OCI-LY1 (cell line): Measurements from ENCODE around the gene CC2D2B.

Experiments used
- H2AFZ ChIP-seq: fragments of 200-600 bp; sonication (generic), shearing (Covaris generic); 2 replicates; pipeline ENCODE4 v1.6.0; 2014; ENCODE audit warnings: antibody characterized with exemption, mild to moderate bottlenecking, low read length
- H3F3A ChIP-seq: fragments of 200-600 bp; sonication (generic), shearing (Covaris generic); 2 replicates; pipeline ENCODE4 v1.6.0; 2014; ENCODE audit warnings: mild to moderate bottlenecking, antibody characterized with exemption, low read length, moderate library complexity; ENCODE audit not compliant: insufficient read depth
- H3K27ac ChIP-seq: fragments of 200-600 bp; sonication (generic); 2 replicates; pipeline ENCODE4 v1.5.1; 2014; ENCODE audit warnings: low read length, mixed run types, mild to moderate bottlenecking, low read depth; ENCODE audit not compliant: poor library complexity, severe bottlenecking
- H3K27me3 ChIP-seq: fragments of 200-600 bp; sonication (generic); 2 replicates; pipeline ENCODE4 v1.6.0; 2014; ENCODE audit warnings: antibody characterized with exemption, mild to moderate bottlenecking, low read length, moderate library complexity; ENCODE audit not compliant: insufficient read depth
- H3K36me3 ChIP-seq: fragments of 200-600 bp; sonication (generic); 2 replicates; pipeline ENCODE4 v1.6.1; 2014; ENCODE audit warnings: mild to moderate bottlenecking, antibody characterized with exemption, low read length, moderate library complexity, mixed read lengths; ENCODE audit not compliant: insufficient read depth
- H3K4me1 ChIP-seq: fragments of 200-600 bp; sonication (generic); 2 replicates; pipeline ENCODE4 v1.5.1; 2014; ENCODE audit warnings: mild to moderate bottlenecking, low read length, moderate library complexity; ENCODE audit not compliant: insufficient read depth, severe bottlenecking
- H3K4me2 ChIP-seq: fragments of 200-600 bp; sonication (generic), shearing (Covaris generic); 2 replicates; pipeline ENCODE4 v1.6.1; 2014; ENCODE audit warnings: low read length
- H3K4me3 ChIP-seq: fragments of 200-600 bp; sonication (generic); 2 replicates; pipeline ENCODE4 v1.5.1; 2014; ENCODE audit warnings: low read length, low read depth, mild to moderate bottlenecking, mixed read lengths; ENCODE audit not compliant: poor library complexity, severe bottlenecking
- H3K79me2 ChIP-seq: fragments of 200-600 bp; shearing (Covaris generic); 2 replicates; pipeline ENCODE4 v1.6.1; 2016; ENCODE audit warnings: mixed run types, low read length, mixed read lengths; ENCODE audit not compliant: insufficient read depth
- H3K9ac ChIP-seq: fragments of 200-600 bp; sonication (generic), shearing (Covaris generic); 2 replicates; pipeline ENCODE4 v1.6.1; 2014; ENCODE audit warnings: mild to moderate bottlenecking, low read length, mixed read lengths
- H3K9me2 ChIP-seq: fragments of 200-600 bp; sonication (generic), shearing (Covaris generic); 2 replicates; pipeline ENCODE4 v1.6.1; 2014; ENCODE audit warnings: low read depth, mild to moderate bottlenecking, low read length, mixed read lengths
- H3K9me3 ChIP-seq: fragments of 200-600 bp; shearing (Covaris generic); 2 replicates; pipeline ENCODE4 v1.6.1; 2014; ENCODE audit warnings: low read length, mixed read lengths
- H4K20me1 ChIP-seq: fragments of 200-600 bp; sonication (generic), shearing (Covaris generic); 2 replicates; pipeline ENCODE4 v1.6.0; 2016; ENCODE audit warnings: mild to moderate bottlenecking, low read length; ENCODE audit not compliant: insufficient read depth
- CTCF ChIP-seq: fragments of 200-600 bp; sonication (generic), shearing (Covaris generic); IDR thresholded peaks from 2 replicates; pipeline ENCODE4 v1.5.1; 2017; ENCODE audit warnings: mild to moderate bottlenecking, antibody characterized with exemption, low read length, moderate library complexity, mixed read lengths
- EZH2 ChIP-seq: fragments of 200-600 bp; sonication (generic), shearing (Covaris generic); IDR thresholded peaks from 2 replicates; pipeline ENCODE4 v1.8.0; 2017; ENCODE audit warnings: borderline replicate concordance, mixed run types, mild to moderate bottlenecking, antibody characterized with exemption, low read length, moderate library complexity, mixed read lengths

CC2D2B gene

GRCh38 chr10:95964756-95965155 lies 57.0 kb downstream of the CC2D2B start:
- H3K4me3 ChIP-seq: no peak overlapping the region
- no peaks in the 10 kb centered on the region for H3K9me3 ChIP-seq
- no peak overlapping the region for H2AFZ ChIP-seq
- no peaks in the 10 kb centered on the region for H3K9me2 ChIP-seq
- H3K4me1 ChIP-seq: no peaks in the 10 kb centered on the region
- H3K4me2 ChIP-seq: no peak overlapping the region
- H4K20me1 ChIP-seq: no peaks in the 10 kb centered on the region
- H3F3A ChIP-seq: no peaks in the 10 kb centered on the region
- H3K9ac ChIP-seq: no peak overlapping the region
- no peaks in the 10 kb centered on the region for H3K79me2 ChIP-seq
- TF ChIP-seq CTCF: no peak
- no peak for TF ChIP-seq EZH2
- no peaks in the 10 kb centered on the region for H3K36me3 ChIP-seq
- no peaks in the 10 kb centered on the region for H3K27me3 ChIP-seq
- no peak overlapping the region for H3K27ac ChIP-seq

- no peaks in the 10 kb centered on the region for H3K36me3 ChIP-seq
- no peaks in the 10 kb centered on the region for H3K79me2 ChIP-seq
- H2AFZ ChIP-seq: no peak overlapping the region
- TF ChIP-seq EZH2 (no peak), CTCF (no peak)
- no peaks in the 10 kb centered on the region for H3K4me1 ChIP-seq
- H3K9ac ChIP-seq: no peak overlapping the region
- no peaks in the 10 kb centered on the region for H3F3A ChIP-seq
- H3K9me3 ChIP-seq: no peaks in the 10 kb centered on the region
- H3K4me3 ChIP-seq: no peak overlapping the region
- no peaks in the 10 kb centered on the region for H3K9me2 ChIP-seq
- no peak overlapping the region for H3K4me2 ChIP-seq
- H3K27ac ChIP-seq: no peak overlapping the region
- no peaks in the 10 kb centered on the region for H3K27me3 ChIP-seq
- no peaks in the 10 kb centered on the region for H4K20me1 ChIP-seq
These were observed 68.8 kb downstream of the CC2D2B start for GRCh38 chr10:95976362-95977229.

- H3K9me3 ChIP-seq: no peaks in the 10 kb centered on the region
- no peaks in the 10 kb centered on the region for H3K27me3 ChIP-seq
- no peak overlapping the region for H2AFZ ChIP-seq
- H3K9ac ChIP-seq: no peak overlapping the region
- no peak for TF ChIP-seq CTCF
- TF ChIP-seq EZH2: no peak
- no peaks in the 10 kb centered on the region for H3K36me3 ChIP-seq
- no peaks in the 10 kb centered on the region for H3K79me2 ChIP-seq
- H3K9me2 ChIP-seq: no peaks in the 10 kb centered on the region
- H3K27ac ChIP-seq: no peak overlapping the region
- no peak overlapping the region for H3K4me2 ChIP-seq
- no peaks in the 10 kb centered on the region for H3F3A ChIP-seq
- no peak overlapping the region for H3K4me3 ChIP-seq
- no peaks in the 10 kb centered on the region for H4K20me1 ChIP-seq
- H3K4me1 ChIP-seq: no peaks in the 10 kb centered on the region
These were observed 74.4 kb downstream of the CC2D2B start for GRCh38 chr10:95982200-95982599.
